K562 (cell line): ENCODE measurements around the gene UBFD1. TPM values are rescaled to one million over a fixed set of nuclear protein-coding genes. Genes with fewer than 3 reads are reported as not detected.

Experiments used
- ATAC-seq: fragments of 200-7000 bp; cut with Tn5 transposase; 3 replicates; pipeline ENCODE4 v1.9.1; 2020; ENCODE audit warnings: moderate library complexity
- BruUV-seq: library from RNA; stranded (reverse); fragments of 400-500 nt; replicated peaks from 2 replicates; lab custom pipeline; 2021; lab: Mats Ljungman, UMichigan
- CTCF ChIA-PET: fragments of 300-600 bp; formaldehyde crosslinking; extraction: SDS; loops from one replicate; lab custom pipeline; 2021; ENCODE audit warnings: low intra/inter-chr PET ratio; lab: Yijun Ruan, JAX
- POLR2A ChIA-PET: fragments of 300-600, 350-650 bp; sonication (Branson Sonifier 250); formaldehyde crosslinking; extraction: SDS; loops from one replicate; lab custom pipeline; 2021; ENCODE audit warnings: antibody characterized with exemption, inconsistent platforms; lab: Yijun Ruan, JAX
- DNase-seq, 4 experiments: peaks; one replicate each; pipeline versions ENCODE4 v3.0.0 to v3.0.0-alpha.2; 2011 to 2018; ENCODE audit warnings: low spot score in 3 of 4, mixed read lengths in 3 of 4; ENCODE audit errors: extremely low read depth in 1 of 4
- FAIRE-seq: peaks from 2 replicates; lab custom pipeline; 2011; peaks lifted over from hg19 to GRCh38; lab: Jason Lieb, UNC
- H2AFZ ChIP-seq: 2 replicates; pipeline ENCODE4 v1.6.0; 2011; ENCODE audit warnings: low read depth, low read length, control low read depth, inconsistent platforms
- H3K27ac ChIP-seq: fragments of 200-600 bp; 3 replicates; pipeline ENCODE4 v1.8.0; 2011; ENCODE audit warnings: low read depth, mild to moderate bottlenecking, control low read depth, inconsistent platforms, low read length, moderate library complexity, mixed read lengths; ENCODE audit errors: extremely low read depth
- H3K27me3 ChIP-seq, 2 experiments: fragments of 300-600 bp in 1 of 2; 2 replicates in 1 of 2; 3 replicates in 1 of 2; pipeline versions ENCODE4 v1.6.0 to v1.8.0; 2011; ENCODE audit warnings: inconsistent platforms in 2 of 2, low read length in 2 of 2, mild to moderate bottlenecking in 1 of 2, mixed read lengths in 1 of 2, moderate library complexity in 1 of 2; ENCODE audit not compliant: control insufficient read depth in 2 of 2, insufficient read depth in 2 of 2
- H3K36me3 ChIP-seq: fragments of 300-600 bp; 3 replicates; pipeline ENCODE4 v1.8.0; 2011; ENCODE audit warnings: mild to moderate bottlenecking, low read length, inconsistent platforms; ENCODE audit not compliant: control insufficient read depth, insufficient read depth
- H3K4me1 ChIP-seq, 2 experiments: fragments of 200-600 bp in 1 of 2; replicated peaks in 1 of 2; 2 replicates in 1 of 2; 3 replicates in 1 of 2; pipeline versions ENCODE4 v1.5.1 to v1.8.0; 2011; ENCODE audit warnings: inconsistent platforms in 2 of 2, low read length in 2 of 2, mild to moderate bottlenecking in 1 of 2, mixed read lengths in 1 of 2, moderate library complexity in 1 of 2; ENCODE audit not compliant: control insufficient read depth in 2 of 2, insufficient read depth in 2 of 2
- H3K4me2 ChIP-seq: 2 replicates; pipeline ENCODE4 v1.6.1; 2011; ENCODE audit warnings: low read length, control low read depth, inconsistent platforms, mixed read lengths; ENCODE audit not compliant: insufficient read depth
- H3K4me3 ChIP-seq: fragments of 200-600 bp; sonication (generic), shearing (Covaris generic); 2 replicates; pipeline ENCODE4 v1.5.1; 2016; ENCODE audit warnings: control low read depth, inconsistent platforms
- H3K79me2 ChIP-seq: fragments of 200-600 bp; 3 replicates; pipeline ENCODE4 v1.8.0; 2011; ENCODE audit warnings: low read length, inconsistent platforms; ENCODE audit not compliant: control insufficient read depth, insufficient read depth
- H3K9ac ChIP-seq, 2 experiments: 2 replicates each; pipeline versions ENCODE4 v1.6.0 to v1.6.1; 2011; ENCODE audit warnings: low read depth in 2 of 2, low read length in 2 of 2, control low read depth in 1 of 2, inconsistent platforms in 1 of 2, mild to moderate bottlenecking in 1 of 2, mixed read lengths in 1 of 2; ENCODE audit not compliant: insufficient read depth in 1 of 2
- H3K9me1 ChIP-seq: one replicate; pipeline ENCODE4 v1.6.0; 2011; ENCODE audit warnings: inconsistent platforms, mild to moderate bottlenecking, low read length, moderate library complexity; ENCODE audit not compliant: control insufficient read depth, insufficient read depth
- H3K9me3 ChIP-seq: replicated peaks from 2 replicates; pipeline ENCODE4 v1.5.1; 2011; ENCODE audit warnings: low read depth, low read length, inconsistent platforms; ENCODE audit not compliant: control insufficient read depth, insufficient read depth
- H4K20me1 ChIP-seq: replicated peaks from 2 replicates; pipeline ENCODE4 v1.6.1; 2011; ENCODE audit warnings: low read length, inconsistent platforms, mixed read lengths; ENCODE audit not compliant: control insufficient read depth, insufficient read depth
- NUFIP1 ChIP-seq: fragments of 450-650 bp; IDR thresholded peaks from 2 replicates; pipeline ENCODE4 v1.6.1; 2018; ENCODE audit not compliant: partially characterized antibody
- RAD51 ChIP-seq: fragments of 450-650 bp; IDR thresholded peaks from 2 replicates; pipeline ENCODE4 v1.7.1; 2016; ENCODE audit warnings: low read depth, mild to moderate bottlenecking, borderline replicate concordance
- RBM15 ChIP-seq: fragments of 200-400 bp; formaldehyde crosslinking; IDR thresholded peaks from 2 replicates; pipeline ENCODE4 v1.6.1; 2018; ENCODE audit warnings: mild to moderate bottlenecking, low read length, moderate library complexity; ENCODE audit not compliant: insufficient read depth
- ZBTB8A ChIP-seq: fragments of 450-650 bp; IDR thresholded peaks from 2 replicates; pipeline ENCODE4 v1.6.1; 2018; ENCODE audit warnings: mild to moderate bottlenecking, moderate library complexity; ENCODE audit not compliant: partially characterized antibody
- ZNF239 ChIP-seq: fragments of 250-450 bp; sonication (Bioruptor Pico); IDR thresholded peaks from 2 replicates; pipeline ENCODE4 v1.4.0; 2020; ENCODE audit warnings: mild to moderate bottlenecking
- ZNF444 ChIP-seq: fragments of 250-450 bp; sonication (Bioruptor Pico); IDR thresholded peaks from 2 replicates; pipeline ENCODE4 v1.4.0; 2020; ENCODE audit warnings: mild to moderate bottlenecking, moderate library complexity
- ZNF830 ChIP-seq: fragments of 250-450 bp; sonication (Bioruptor Pico); IDR thresholded peaks from 2 replicates; pipeline ENCODE4 v1.5.0; 2021; ENCODE audit warnings: mild to moderate bottlenecking
- WGBS: fragments of 100-300 bp; shearing (Covaris generic); methylation state at CpG from one replicate; pipeline ENCODE4 v1.1.6; 2016; ENCODE audit warnings: low coverage, mixed read lengths; ENCODE audit not compliant: insufficient coverage; ENCODE audit errors: missing lambda C conversion rate; 5-methylcytosine and 5-hydroxymethylcytosine counted together
- in situ Hi-C: fragments of 300-500 bp; cut with MboI; formaldehyde crosslinking; loops from 4 replicates; pipeline ENCODE4 v1.15.0; 2018; ENCODE audit warnings: inconsistent platforms, mixed read lengths
- intact Hi-C: fragments of 100-400 bp; cut with micrococcal nuclease; formaldehyde crosslinking; loops from 2 replicates; pipeline ENCODE4 v1.14.2; 2022
- polyA plus RNA-seq, 8 experiments: library from polyadenylated mRNA; depleted of rRNA in 4 of 8; stranded (reverse) in 5 of 8; unstranded in 3 of 8; fragments of >200 nt; fragmentation: Nextera tagmentation in 2 of 8; fragmentation: Illumina TruSeq in 1 of 8; extraction: Ambion mirVana in 2 of 8; extraction: Trizol in 1 of 8; gene quantifications; 2 replicates each; pipeline versions ENCODE4 v1.2.1 to v1.2.3, GENCODE V29; 2011 to 2014; ENCODE audit warnings: inconsistent platforms in 1 of 8, missing spikeins in 1 of 8
- total RNA-seq, 7 experiments: library from RNA; depleted of rRNA in 6 of 7; stranded (reverse); fragments of >200 nt in 6 of 7; fragmentation: Illumina TruSeq in 2 of 7; extraction: Trizol in 2 of 7; gene quantifications; 2 replicates each; pipeline versions ENCODE4 v1.2.1 to v1.2.3, GENCODE V29; 2011 to 2021; ENCODE audit warnings: low replicate concordance in 1 of 7
- TF ChIP-seq, protein P1 (sequence below): fragments of 250-450 bp; sonication (Bioruptor Pico); IDR thresholded peaks from 2 replicates; pipeline ENCODE4 v1.5.0; 2021; ENCODE audit warnings: mild to moderate bottlenecking, borderline replicate concordance
- TF ChIP-seq, protein P2 (sequence below), 2 experiments: fragments of 150-350 bp in 1 of 2; IDR thresholded peaks; 2 replicates each; pipeline ENCODE4 v1.6.1; 2012 to 2016; ENCODE audit warnings: low read depth in 2 of 2, low read length in 2 of 2, mild to moderate bottlenecking in 1 of 2, moderate library complexity in 1 of 2

Gene UBFD1
- total and polyA plus RNA-seq, 9 of the 15 experiments (the other 6 are each of a cell fraction or from before 2014, with no cell fraction given), result 10.7 to 66.2 (median 34.0) TPM

DNA sequence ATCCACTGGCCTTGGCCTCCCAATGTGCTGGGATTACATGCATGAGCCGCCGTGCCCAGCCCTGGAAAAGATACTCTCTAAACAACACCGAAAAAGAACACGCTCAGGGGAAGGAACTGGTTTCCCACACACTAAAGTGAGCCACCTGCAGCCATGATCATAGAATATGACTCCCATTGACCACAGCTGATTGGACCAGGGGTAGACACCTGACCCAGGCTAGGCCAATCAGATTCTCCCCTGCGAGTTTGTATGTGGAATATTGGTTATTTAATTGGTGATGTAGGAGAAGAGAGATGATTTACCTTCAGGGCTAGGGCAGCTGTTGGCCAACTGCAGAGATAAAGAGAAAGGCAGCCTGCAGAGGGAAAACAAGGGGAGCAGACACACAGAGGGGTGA is 38.2 kb upstream of the UBFD1 start (continued):
- TF ChIP-seq ZNF444 (CRISPR knock-in tag), result no peak
- peak; percentile 63; the same call in 1 of the 2 replicates for TF ChIP-seq RAD51
- TF ChIP-seq, protein P1, sequence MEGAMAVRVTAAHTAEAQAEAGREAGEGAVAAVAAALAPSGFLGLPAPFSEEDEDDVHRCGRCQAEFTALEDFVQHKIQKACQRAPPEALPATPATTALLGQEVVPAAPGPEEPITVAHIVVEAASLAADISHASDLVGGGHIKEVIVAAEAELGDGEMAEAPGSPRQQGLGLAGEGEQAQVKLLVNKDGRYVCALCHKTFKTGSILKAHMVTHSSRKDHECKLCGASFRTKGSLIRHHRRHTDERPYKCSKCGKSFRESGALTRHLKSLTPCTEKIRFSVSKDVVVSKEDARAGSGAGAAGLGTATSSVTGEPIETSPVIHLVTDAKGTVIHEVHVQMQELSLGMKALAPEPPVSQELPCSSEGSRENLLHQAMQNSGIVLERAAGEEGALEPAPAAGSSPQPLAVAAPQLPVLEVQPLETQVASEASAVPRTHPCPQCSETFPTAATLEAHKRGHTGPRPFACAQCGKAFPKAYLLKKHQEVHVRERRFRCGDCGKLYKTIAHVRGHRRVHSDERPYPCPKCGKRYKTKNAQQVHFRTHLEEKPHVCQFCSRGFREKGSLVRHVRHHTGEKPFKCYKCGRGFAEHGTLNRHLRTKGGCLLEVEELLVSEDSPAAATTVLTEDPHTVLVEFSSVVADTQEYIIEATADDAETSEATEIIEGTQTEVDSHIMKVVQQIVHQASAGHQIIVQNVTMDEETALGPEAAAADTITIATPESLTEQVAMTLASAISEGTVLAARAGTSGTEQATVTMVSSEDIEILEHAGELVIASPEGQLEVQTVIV (CRISPR knock-in tag), result no peak
- TF ChIP-seq, all 486 proteins: peak for 6

DNA sequence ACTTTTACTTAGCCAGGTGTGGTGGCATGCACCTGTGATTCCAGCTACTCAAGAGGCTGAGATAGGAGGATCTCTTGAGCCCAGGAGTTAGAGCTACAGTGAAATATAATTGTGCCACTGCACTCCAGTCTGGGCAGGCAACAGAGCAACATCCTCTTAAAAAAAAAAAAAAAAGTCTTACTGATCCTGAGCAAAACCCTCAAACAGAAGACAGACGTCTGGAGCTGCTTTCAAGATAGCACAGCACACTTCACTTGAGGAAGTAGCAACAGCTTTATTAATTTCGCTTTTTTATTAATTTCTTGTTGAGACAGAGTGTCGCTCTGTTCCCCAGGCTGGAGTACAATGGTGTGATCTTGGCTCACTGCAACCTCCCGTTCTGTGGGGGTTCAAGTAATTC is 37.0 kb upstream of the UBFD1 start:
- in situ Hi-C loops (no loop called here), intact Hi-C loops (no loop called here)
- no peak for DNase-seq
- no peaks in the 10 kb centered on the region for H3K79me2 ChIP-seq
- ChIA-PET CTCF (no interaction called here), POLR2A (interaction anchor here (0.6 to 1.4 kb wide), 4 partner anchors 8 to 41 kb away, joined by 3 to 7 read pairs (median 4); partner anchors contain the start of genes EARS2 and UBFD1)
- no peak for ATAC-seq
- no peak overlapping the region for H3K9ac ChIP-seq
- H3K9me3 ChIP-seq, result no peaks in the 10 kb centered on the region
- H3K4me2 ChIP-seq, result no peak overlapping the region
- BruUV-seq, result no TSS peak
- no peaks in the 10 kb centered on the region for H3K27me3 ChIP-seq
- H3K4me1 ChIP-seq, result peaks cover 5 to 8% of the 10 kb centered on the region in 2 experiments; a peak in 3 of 5 replicates
- no peaks in the 10 kb centered on the region for H4K20me1 ChIP-seq
- no peak overlapping the region for H2AFZ ChIP-seq
- H3K36me3 ChIP-seq, result peaks cover 63% of the 10 kb centered on the region; the same call in 2 of the 3 replicates
- no peak for FAIRE-seq
- no peaks in the 10 kb centered on the region for H3K9me1 ChIP-seq
- no peak overlapping the region for H3K27ac ChIP-seq
- 85% methylated on average over 4 of the region's 4 CpGs for WGBS
- no peak overlapping the region for H3K4me3 ChIP-seq
- TF ChIP-seq ZNF830 (no peak), ZNF239 (no peak), ZBTB8A (no peak), NUFIP1 (no peak), RBM15 (no peak)
- TF ChIP-seq, protein P2, sequence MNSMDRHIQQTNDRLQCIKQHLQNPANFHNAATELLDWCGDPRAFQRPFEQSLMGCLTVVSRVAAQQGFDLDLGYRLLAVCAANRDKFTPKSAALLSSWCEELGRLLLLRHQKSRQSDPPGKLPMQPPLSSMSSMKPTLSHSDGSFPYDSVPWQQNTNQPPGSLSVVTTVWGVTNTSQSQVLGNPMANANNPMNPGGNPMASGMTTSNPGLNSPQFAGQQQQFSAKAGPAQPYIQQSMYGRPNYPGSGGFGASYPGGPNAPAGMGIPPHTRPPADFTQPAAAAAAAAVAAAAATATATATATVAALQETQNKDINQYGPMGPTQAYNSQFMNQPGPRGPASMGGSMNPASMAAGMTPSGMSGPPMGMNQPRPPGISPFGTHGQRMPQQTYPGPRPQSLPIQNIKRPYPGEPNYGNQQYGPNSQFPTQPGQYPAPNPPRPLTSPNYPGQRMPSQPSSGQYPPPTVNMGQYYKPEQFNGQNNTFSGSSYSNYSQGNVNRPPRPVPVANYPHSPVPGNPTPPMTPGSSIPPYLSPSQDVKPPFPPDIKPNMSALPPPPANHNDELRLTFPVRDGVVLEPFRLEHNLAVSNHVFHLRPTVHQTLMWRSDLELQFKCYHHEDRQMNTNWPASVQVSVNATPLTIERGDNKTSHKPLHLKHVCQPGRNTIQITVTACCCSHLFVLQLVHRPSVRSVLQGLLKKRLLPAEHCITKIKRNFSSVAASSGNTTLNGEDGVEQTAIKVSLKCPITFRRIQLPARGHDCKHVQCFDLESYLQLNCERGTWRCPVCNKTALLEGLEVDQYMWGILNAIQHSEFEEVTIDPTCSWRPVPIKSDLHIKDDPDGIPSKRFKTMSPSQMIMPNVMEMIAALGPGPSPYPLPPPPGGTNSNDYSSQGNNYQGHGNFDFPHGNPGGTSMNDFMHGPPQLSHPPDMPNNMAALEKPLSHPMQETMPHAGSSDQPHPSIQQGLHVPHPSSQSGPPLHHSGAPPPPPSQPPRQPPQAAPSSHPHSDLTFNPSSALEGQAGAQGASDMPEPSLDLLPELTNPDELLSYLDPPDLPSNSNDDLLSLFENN (IDR thresholded peaks at IDR 0.05; ENCODE audit: low read depth in 2 of 2, low read length in 2 of 2), result no peak
